ENCODE data around the gene SARS1.

GRCh38 chr1:109282497-109282951 is 68.8 kb downstream of the SARS1 start:
- no peak for TF ChIP-seq CTCF (IDR thresholded peaks at IDR 0.05)
- no peak for TF ChIP-seq EZH2phosphoT487 (IDR thresholded peaks at IDR 0.05)

All from neural progenitor cell (in vitro differentiated cells).